Stimulated activated CD8-positive, alpha-beta memory T cell treated with anti-CD3 and anti-CD28 coated beads, Interleukin-15, amount 100 ng/mL, for 24 hours (primary cell): Measurements from ENCODE around the gene RGP1.

ENCODE experiments used
- DNase-seq: peaks from one replicate; pipeline ENCODE4 v3.0.0-alpha.2; 2020; ENCODE audit warnings: low read depth

RGP1 gene

GRCh38 chr9:35719546-35719945 is 29.5 kb upstream of the RGP1 start:
- no peak for DNase-seq

- DNase-seq: no peak
Measured at GRCh38 chr9:35723426-35723825, 25.7 kb upstream of the RGP1 start.

GRCh38 chr9:35723908-35724307 is 25.2 kb upstream of the RGP1 start:
- no peak for DNase-seq

- DNase-seq: no peak
Measured at GRCh38 chr9:35725362-35725761, 23.7 kb upstream of the RGP1 start.

DNA sequence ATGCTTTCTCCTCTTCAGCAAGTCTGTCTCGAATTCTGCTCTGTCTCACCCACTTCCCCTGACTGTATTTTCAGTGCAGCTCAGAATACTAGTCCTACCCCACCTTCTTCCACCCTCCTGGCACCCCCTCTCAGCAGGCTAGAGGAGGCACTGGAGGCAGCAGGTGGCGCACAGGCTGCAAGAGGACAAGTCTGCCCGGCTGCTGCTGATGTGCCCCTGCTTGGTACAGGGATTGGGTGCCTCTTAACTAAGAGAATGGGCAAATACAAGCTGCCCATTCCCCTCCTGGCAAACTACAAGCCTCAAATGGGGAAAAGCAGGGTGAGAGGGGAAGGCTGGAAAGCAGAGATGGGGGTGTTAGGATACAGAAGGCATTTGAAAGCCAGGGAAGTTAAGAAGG is 22.2 kb upstream of the RGP1 start:
- DNase-seq: no peak

DNA sequence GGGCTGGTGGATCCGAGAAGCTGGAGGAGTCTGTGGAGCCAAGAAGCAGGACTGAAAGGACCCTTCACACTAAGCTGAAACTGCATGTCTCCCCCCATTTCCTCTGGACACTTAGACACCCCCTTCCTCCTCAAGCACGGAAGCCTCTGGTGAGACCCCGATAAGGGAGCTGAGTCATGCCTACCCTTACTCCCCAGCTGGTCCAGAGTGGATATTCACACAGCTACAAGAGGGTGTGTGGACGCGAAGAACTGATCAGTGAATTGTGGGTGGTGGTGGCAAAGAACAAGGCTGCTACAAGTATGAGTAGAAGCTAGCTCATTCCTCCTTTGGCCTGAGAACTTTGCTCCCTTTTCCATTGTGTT is 21.4 kb upstream of the RGP1 start:
- DNase-seq: no peak

DNA sequence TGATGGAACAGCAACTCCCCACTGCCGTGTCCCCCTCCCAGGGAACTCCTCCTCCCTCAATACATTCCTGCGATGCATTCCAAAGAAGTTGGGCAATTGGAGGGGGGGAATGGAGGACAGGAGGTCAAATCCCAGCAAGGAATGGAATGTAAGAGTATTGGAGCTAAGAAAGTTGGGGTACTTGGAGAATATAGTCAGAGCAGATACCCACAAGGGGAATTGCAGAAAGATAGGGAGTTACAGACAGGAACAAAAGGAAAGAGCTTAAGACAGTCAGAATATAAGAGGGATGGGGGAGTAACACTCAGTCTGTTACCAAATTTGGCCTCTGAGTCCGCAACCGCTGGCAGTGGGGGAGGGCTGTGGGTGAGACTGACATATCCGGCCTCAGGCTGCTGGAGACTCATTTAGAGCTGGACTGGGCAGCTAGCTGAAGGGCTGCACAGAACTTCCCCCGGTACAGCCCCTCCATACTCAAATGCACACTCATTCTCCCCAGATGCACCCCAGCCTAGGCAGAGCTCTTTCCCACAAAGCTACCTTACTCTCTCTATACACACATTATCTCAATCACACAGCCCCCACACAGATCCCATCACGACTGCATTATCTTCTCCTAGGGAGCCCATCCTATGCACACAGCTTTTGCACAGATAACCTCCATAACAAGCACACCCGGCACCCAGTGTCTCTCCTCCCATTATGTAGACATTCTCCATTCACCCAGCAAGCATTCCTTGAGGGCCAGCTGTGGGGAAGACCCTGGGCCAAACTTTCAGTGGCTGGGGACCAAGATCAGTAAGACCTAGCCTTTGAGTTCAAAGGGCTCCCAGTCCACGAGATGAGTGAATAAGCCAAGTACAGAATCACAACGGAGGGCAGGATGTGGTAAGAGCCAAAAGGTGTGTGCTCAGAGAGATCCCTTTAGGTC is 20.8 kb upstream of the RGP1 start:
- no peak for DNase-seq

- DNase-seq: no peak
Measured at GRCh38 chr9:35729101-35729500, 20.0 kb upstream of the RGP1 start.

GRCh38 chr9:35729700-35730485 is 19.2 kb upstream of the RGP1 start:
- no peak for DNase-seq

DNA sequence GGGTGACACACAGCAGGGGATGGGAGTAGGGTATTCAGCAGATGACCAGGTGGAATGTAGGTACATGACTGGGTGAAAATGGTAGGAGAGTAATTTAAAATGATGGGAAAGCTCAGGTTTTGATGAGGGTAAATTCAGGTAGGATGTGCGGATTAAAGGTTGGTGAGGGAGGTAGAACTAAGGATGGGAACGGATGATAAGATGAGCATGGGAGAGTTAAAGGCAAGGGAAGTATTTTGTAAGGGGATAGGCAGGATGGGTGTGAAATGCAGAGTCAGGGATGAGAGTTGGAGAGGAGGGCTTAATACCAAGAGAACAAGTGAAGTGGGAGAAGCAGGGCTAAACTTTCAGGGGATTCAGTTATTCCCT is 18.6 kb upstream of the RGP1 start:
- DNase-seq: no peak

GRCh38 chr9:35731415-35732184 is 17.5 kb upstream of the RGP1 start:
- DNase-seq: no peak

- DNase-seq: peak; percentile 77
Measured at GRCh38 chr9:35732185-35732799, 16.8 kb upstream of the RGP1 start, which contains the start of the genes CREB3 and TLN1. Gene CREB3, plus strand, starts transcription at chr9:35732666. Its CDS starts 107 bp downstream, at chr9:35732773. Gene TLN1, minus strand, starts transcription at chr9:35732195. Its CDS starts 6,501 bp downstream, at chr9:35725694.

- no peak for DNase-seq
Measured at GRCh38 chr9:35732800-35733541, 16.1 kb upstream of the RGP1 start.

DNA sequence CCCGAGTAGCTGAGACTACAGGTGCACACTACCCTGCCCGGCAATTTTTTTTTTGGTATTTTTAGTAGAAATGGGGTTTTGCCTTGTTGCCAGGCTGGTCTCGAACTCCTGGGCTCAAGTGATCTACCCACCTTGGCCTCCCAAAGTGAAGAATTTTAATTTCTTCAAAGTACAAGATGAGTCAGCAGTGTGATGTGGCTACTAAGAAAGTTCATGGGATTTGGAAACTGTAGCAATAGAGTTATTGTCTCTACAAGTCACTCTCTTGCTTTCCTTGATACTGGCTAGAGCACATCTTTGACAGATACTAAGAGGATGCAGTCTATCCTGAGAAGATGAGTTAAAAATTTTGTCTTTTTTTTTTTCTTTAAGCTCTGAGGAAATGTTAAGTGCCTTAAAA is 15.0 kb upstream of the RGP1 start:
- no peak for DNase-seq

- DNase-seq: no peak
Measured at GRCh38 chr9:35736201-35736633, 12.9 kb upstream of the RGP1 start.

- no peak for DNase-seq
Measured at GRCh38 chr9:35737143-35737542, 11.9 kb upstream of the RGP1 start.

GRCh38 chr9:35738186-35738585 is 10.9 kb upstream of the RGP1 start:
- no peak for DNase-seq

DNA sequence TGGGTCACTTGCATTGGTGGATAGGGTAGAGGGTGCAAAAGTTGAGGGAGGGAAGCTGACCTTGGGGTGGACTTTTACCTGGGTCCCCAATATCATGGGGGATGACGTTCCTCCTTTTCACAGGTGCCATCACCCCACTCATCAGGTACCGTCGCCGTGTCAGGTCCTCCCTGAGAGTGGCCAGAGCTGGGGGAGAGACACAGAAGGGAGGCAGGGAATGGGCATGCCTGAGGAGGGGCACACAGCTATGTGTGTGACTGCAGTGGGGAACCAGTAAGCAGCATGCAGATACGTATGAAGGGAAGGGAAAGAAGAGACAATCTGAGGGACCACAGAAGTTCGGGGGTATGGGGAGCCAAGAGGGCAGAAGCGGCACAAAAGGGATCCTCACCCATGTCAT is 10.2 kb upstream of the RGP1 start:
- DNase-seq: no peak

DNA sequence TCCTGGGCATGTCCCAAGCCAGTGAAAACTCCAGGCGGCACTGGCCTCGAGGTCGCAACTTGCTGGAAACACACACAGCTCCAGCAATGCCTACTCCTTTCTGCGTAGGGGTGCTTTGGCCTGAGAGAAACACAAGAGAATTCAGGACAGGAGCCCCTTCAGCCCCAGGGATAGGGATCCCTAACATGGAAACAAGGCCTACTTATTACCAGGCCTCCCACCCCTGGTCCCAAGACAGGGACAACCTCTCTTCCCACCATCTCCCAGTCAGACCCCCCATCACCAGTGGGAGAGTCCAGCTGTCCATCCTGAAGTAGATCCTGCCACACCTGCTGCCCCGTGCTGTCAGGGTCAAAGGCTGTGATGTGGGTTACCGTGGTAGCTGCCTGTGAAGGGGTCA is 8.8 kb upstream of the RGP1 start:
- no peak for DNase-seq

DNA sequence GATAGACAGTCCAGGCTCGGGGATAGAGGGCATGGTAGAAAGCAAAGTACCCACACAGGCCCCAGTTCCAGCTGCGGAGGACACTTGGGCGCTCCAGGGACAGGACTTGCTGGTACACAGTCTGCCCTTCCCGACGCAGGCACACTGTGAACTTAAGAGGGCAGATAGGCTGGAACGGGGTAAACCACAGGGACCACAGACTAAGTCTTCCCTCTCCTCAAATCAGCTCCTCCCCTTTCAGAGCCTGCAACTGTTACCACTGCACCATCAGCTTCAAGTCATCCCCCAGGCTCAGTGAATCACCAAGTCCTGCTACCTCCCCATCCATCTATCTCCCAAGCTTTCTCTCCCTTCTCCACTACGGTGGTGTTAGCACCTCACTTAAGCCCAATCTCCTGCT is 7.3 kb upstream of the RGP1 start:
- no peak for DNase-seq

GRCh38 chr9:35743452-35743851 is 5.6 kb upstream of the RGP1 start:
- DNase-seq: no peak
